ENCODE results near the gene SETD5. TPM values are rescaled to one million over a fixed set of nuclear protein-coding genes. Genes with fewer than 3 reads are reported as not detected.

SETD5 gene
- total RNA-seq, 1 donor from 2014 or later = 167 TPM

GRCh38 chr3:9448071-9448470 lies 50.7 kb downstream of the SETD5 start:
- TF ChIP-seq EZH2 (IDR thresholded peaks at IDR 0.05; ENCODE audit: insufficient read depth, low read length) (no peak), CTCF (IDR thresholded peaks at IDR 0.05; ENCODE audit: insufficient read depth, low read depth, low read length) (no peak)
- peaks cover 84% of the 10 kb centered on the region for H3K36me3 ChIP-seq (ENCODE audit: insufficient read depth, low read length)
- H3K4me1 ChIP-seq (ENCODE audit: insufficient read depth, low read length) = no peaks in the 10 kb centered on the region
- no peak overlapping the region for H3K4me2 ChIP-seq (ENCODE audit: low read length)
- H3K27ac ChIP-seq (ENCODE audit: low read depth, low read length) = no peak overlapping the region
- no peak for FAIRE-seq
- Mint-ChIP-seq H3K27me3 (ENCODE audit: low read depth, unreplicated experiment) (no peaks in the 10 kb centered on the region), H3K9me3 (ENCODE audit: unreplicated experiment) (no peaks in the 10 kb centered on the region), H3K4me1 (ENCODE audit: low read depth, unreplicated experiment) (peaks cover 24% of the 10 kb centered on the region), H3K36me3 (ENCODE audit: low read depth, unreplicated experiment) (peaks cover 29% of the 10 kb centered on the region), H3K4me3 (ENCODE audit: unreplicated experiment) (no peak overlapping the region), H3K27ac (ENCODE audit: unreplicated experiment) (peak overlapping the region; percentile 42)
- peaks cover 59% of the 10 kb centered on the region for H3K79me2 ChIP-seq (ENCODE audit: insufficient read depth, low read length)
- no peak overlapping the region for H3K4me3 ChIP-seq (ENCODE audit: insufficient read depth, low read depth, low read length)
- H3K27me3 ChIP-seq (ENCODE audit: insufficient read depth, low read length) = no peaks in the 10 kb centered on the region
- H4K20me1 ChIP-seq (ENCODE audit: insufficient read depth, low read length) = peaks cover 54% of the 10 kb centered on the region
- H3K9ac ChIP-seq (ENCODE audit: low read length) = no peak overlapping the region
- no peaks in the 10 kb centered on the region for H3K9me3 ChIP-seq (ENCODE audit: insufficient read depth, low read depth, low read length)
- H2AFZ ChIP-seq (ENCODE audit: low read depth, low read length) = no peak overlapping the region
- DNase-seq (ENCODE audit: low read depth) = no peak

- H3K36me3 Mint-ChIP-seq (ENCODE audit: low read depth, unreplicated experiment) = peaks cover 30% of the 10 kb centered on the region
- Histone ChIP-seq H3K79me2 (ENCODE audit: insufficient read depth, low read length) (peaks cover 60% of the 10 kb centered on the region), H4K20me1 (ENCODE audit: insufficient read depth, low read length) (peaks cover 52% of the 10 kb centered on the region), H3K27me3 (ENCODE audit: insufficient read depth, low read length) (no peaks in the 10 kb centered on the region), H3K27ac (ENCODE audit: low read depth, low read length) (no peak overlapping the region), H3K4me1 (ENCODE audit: insufficient read depth, low read length) (no peaks in the 10 kb centered on the region), H3K9ac (ENCODE audit: low read length) (no peak overlapping the region), H3K4me2 (ENCODE audit: low read length) (no peak overlapping the region), H3K36me3 (ENCODE audit: insufficient read depth, low read length) (peaks cover 84% of the 10 kb centered on the region), H2AFZ (ENCODE audit: low read depth, low read length) (no peak overlapping the region), H3K9me3 (ENCODE audit: insufficient read depth, low read depth, low read length) (no peaks in the 10 kb centered on the region), H3K4me3 (ENCODE audit: insufficient read depth, low read depth, low read length) (no peak overlapping the region)
- TF ChIP-seq CTCF (IDR thresholded peaks at IDR 0.05; ENCODE audit: insufficient read depth, low read depth, low read length) = no peak
- TF ChIP-seq EZH2 (IDR thresholded peaks at IDR 0.05; ENCODE audit: insufficient read depth, low read length) = no peak
- DNase-seq (ENCODE audit: low read depth) (no peak), FAIRE-seq (no peak)
- H3K4me1 Mint-ChIP-seq (ENCODE audit: low read depth, unreplicated experiment) = peaks cover 24% of the 10 kb centered on the region
- no peaks in the 10 kb centered on the region for H3K27me3 Mint-ChIP-seq (ENCODE audit: low read depth, unreplicated experiment)
- no peaks in the 10 kb centered on the region for H3K9me3 Mint-ChIP-seq (ENCODE audit: unreplicated experiment)
- H3K27ac Mint-ChIP-seq (ENCODE audit: unreplicated experiment) = no peak overlapping the region
- H3K4me3 Mint-ChIP-seq (ENCODE audit: unreplicated experiment) = no peak overlapping the region
These were observed 51.2 kb downstream of the SETD5 start for GRCh38 chr3:9448643-9449042.

- Mint-ChIP-seq H3K36me3 (ENCODE audit: low read depth, unreplicated experiment) (peaks cover 27% of the 10 kb centered on the region), H3K27me3 (ENCODE audit: low read depth, unreplicated experiment) (no peaks in the 10 kb centered on the region), H3K4me1 (ENCODE audit: low read depth, unreplicated experiment) (peaks cover 24% of the 10 kb centered on the region), H3K9me3 (ENCODE audit: unreplicated experiment) (no peaks in the 10 kb centered on the region), H3K4me3 (ENCODE audit: unreplicated experiment) (no peak overlapping the region), H3K27ac (ENCODE audit: unreplicated experiment) (no peak overlapping the region)
- no peaks in the 10 kb centered on the region for H3K27me3 ChIP-seq (ENCODE audit: insufficient read depth, low read length)
- H2AFZ ChIP-seq (ENCODE audit: low read depth, low read length) = no peak overlapping the region
- DNase-seq (ENCODE audit: low read depth) (no peak), FAIRE-seq (no peak)
- no peak overlapping the region for H3K27ac ChIP-seq (ENCODE audit: low read depth, low read length)
- no peak overlapping the region for H3K4me2 ChIP-seq (ENCODE audit: low read length)
- H3K9me3 ChIP-seq (ENCODE audit: insufficient read depth, low read depth, low read length) = no peaks in the 10 kb centered on the region
- H3K4me1 ChIP-seq (ENCODE audit: insufficient read depth, low read length) = no peaks in the 10 kb centered on the region
- peaks cover 82% of the 10 kb centered on the region for H3K36me3 ChIP-seq (ENCODE audit: insufficient read depth, low read length)
- peaks cover 48% of the 10 kb centered on the region for H4K20me1 ChIP-seq (ENCODE audit: insufficient read depth, low read length)
- H3K79me2 ChIP-seq (ENCODE audit: insufficient read depth, low read length) = peaks cover 63% of the 10 kb centered on the region
- TF ChIP-seq CTCF (IDR thresholded peaks at IDR 0.05; ENCODE audit: insufficient read depth, low read depth, low read length) (no peak), EZH2 (IDR thresholded peaks at IDR 0.05; ENCODE audit: insufficient read depth, low read length) (no peak)
- H3K9ac ChIP-seq (ENCODE audit: low read length) = no peak overlapping the region
- no peak overlapping the region for H3K4me3 ChIP-seq (ENCODE audit: insufficient read depth, low read depth, low read length)
These were observed 52.7 kb downstream of the SETD5 start for GRCh38 chr3:9450126-9450525.

Data from astrocyte (in vitro differentiated cells and primary cell).